Keratinocyte (primary cell): ENCODE measurements around the gene ATF2. TPM values are rescaled to one million over a fixed set of nuclear protein-coding genes. Genes with fewer than 3 reads are reported as not detected.

Source experiments
- DNase-seq: peaks from one replicate; pipeline ENCODE4 v3.0.0-alpha.2; 2011; ENCODE audit warnings: low read depth, missing footprints, low spot score
- FAIRE-seq: peaks from 2 replicates; lab custom pipeline; 2011; peaks lifted over from hg19 to GRCh38; lab: Jason Lieb, UNC
- H2AFZ ChIP-seq: 2 replicates; pipeline ENCODE4 v1.6.0; 2012; ENCODE audit warnings: low read length, control low read depth, inconsistent platforms; ENCODE audit not compliant: control insufficient read depth
- H3K27ac ChIP-seq: 2 replicates; pipeline ENCODE4 v1.5.1; 2011; ENCODE audit warnings: low read length; ENCODE audit not compliant: control insufficient read depth, insufficient read depth
- H3K27me3 ChIP-seq: 3 replicates; pipeline ENCODE4 v1.6.0; 2011; ENCODE audit warnings: low read length; ENCODE audit not compliant: control insufficient read depth, insufficient read depth; ENCODE audit errors: extremely low read depth
- H3K36me3 ChIP-seq, 2 experiments: 2 replicates in 1 of 2; 3 replicates in 1 of 2; pipeline ENCODE4 v1.5.1; 2011; ENCODE audit warnings: low read length in 2 of 2, mild to moderate bottlenecking in 1 of 2; ENCODE audit not compliant: control insufficient read depth in 2 of 2, insufficient read depth in 2 of 2; ENCODE audit errors: extremely low read depth in 1 of 2
- H3K4me1 ChIP-seq: 3 replicates; pipeline ENCODE4 v1.5.1; 2011; ENCODE audit warnings: low read length; ENCODE audit not compliant: control insufficient read depth, insufficient read depth; ENCODE audit errors: extremely low read depth
- H3K4me2 ChIP-seq: 3 replicates; pipeline ENCODE4 v1.6.0; 2011; ENCODE audit warnings: low read depth, low read length; ENCODE audit not compliant: control insufficient read depth, insufficient read depth; ENCODE audit errors: extremely low read depth
- H3K4me3 ChIP-seq, 3 experiments: fragments of 200-600 bp in 1 of 3; sonication (generic) in 1 of 3; 2 replicates in 2 of 3; 3 replicates in 1 of 3; pipeline ENCODE4 v1.5.1; 2011 to 2016; ENCODE audit warnings: low read length in 3 of 3, mild to moderate bottlenecking in 3 of 3, control low read depth in 2 of 3, inconsistent platforms in 1 of 3, low read depth in 1 of 3, mixed read lengths in 1 of 3, mixed run types in 1 of 3, moderate library complexity in 1 of 3; ENCODE audit not compliant: control insufficient read depth in 2 of 3, insufficient read depth in 2 of 3; ENCODE audit errors: extremely low read depth in 1 of 3
- H3K79me2 ChIP-seq: 2 replicates; pipeline ENCODE4 v1.6.0; 2012; ENCODE audit warnings: low read length; ENCODE audit not compliant: control insufficient read depth, insufficient read depth
- H3K9ac ChIP-seq: 3 replicates; pipeline ENCODE4 v1.6.0; 2011; ENCODE audit warnings: low read length; ENCODE audit not compliant: control insufficient read depth, insufficient read depth; ENCODE audit errors: extremely low read depth
- H3K9me1 ChIP-seq: 3 replicates; pipeline ENCODE4 v1.6.0; 2011; ENCODE audit warnings: low read length; ENCODE audit not compliant: control insufficient read depth, insufficient read depth; ENCODE audit errors: extremely low read depth
- H3K9me3 ChIP-seq: 2 replicates; pipeline ENCODE4 v1.5.1; 2012; ENCODE audit warnings: low read depth, low read length; ENCODE audit not compliant: control insufficient read depth
- H4K20me1 ChIP-seq: 3 replicates; pipeline ENCODE4 v1.6.0; 2011; ENCODE audit warnings: low read length; ENCODE audit not compliant: control insufficient read depth, insufficient read depth; ENCODE audit errors: extremely low read depth
- EZH2 ChIP-seq: IDR thresholded peaks from one replicate; pipeline ENCODE4 v1.6.1; 2012; ENCODE audit warnings: inconsistent platforms, mild to moderate bottlenecking, low read length, moderate library complexity
- dilution Hi-C: fragments of 300-500 bp; cut with MboI; formaldehyde crosslinking; loops from one replicate; pipeline ENCODE4 v1.7.0; 2020; ENCODE audit warnings: low sequenced_read_pairs; ENCODE audit not compliant: extremely low pct_ligation_motif_present
- polyA plus RNA-seq, 5 experiments: library from polyadenylated mRNA; depleted of rRNA in 3 of 5; stranded (reverse) in 3 of 5; stranded (forward) in 1 of 5; unstranded in 1 of 5; fragments of >200 nt; gene quantifications; 1 replicate in 1 of 5; 2 replicates in 3 of 5; 3 replicates in 1 of 5; pipeline versions ENCODE4 v1.2.1 to v1.2.3, GENCODE V29; 2011 to 2012; ENCODE audit warnings: missing spikeins in 2 of 5, low read depth in 1 of 5, low replicate concordance in 1 of 5
- small RNA-seq, 3 experiments: library from RNA; depleted of rRNA; stranded (forward); fragments of <200 nt; gene quantifications; one replicate each; pipeline ENCODE3, GENCODE V24; 2012; ENCODE audit warnings: low read depth in 3 of 3, low replicate concordance in 1 of 3; ENCODE audit not compliant: insufficient read length in 3 of 3
- TF ChIP-seq, protein P1 (sequence below), 3 experiments: IDR thresholded peaks in 1 of 3; conservative IDR thresholded peaks in 1 of 3; optimal IDR thresholded peaks in 1 of 3; 2 replicates in 2 of 3; 3 replicates in 1 of 3; pipeline versions ENCODE3 to v1.5.1; 2011; ENCODE audit warnings: low read length in 3 of 3, mild to moderate bottlenecking in 3 of 3, moderate library complexity in 2 of 3, control low read depth in 1 of 3, inconsistent platforms in 1 of 3; ENCODE audit not compliant: insufficient read depth in 2 of 3; ENCODE audit errors: extremely low read depth in 1 of 3

ATF2 gene
- polyA plus RNA-seq, 1 donor (not counting 4 experiments of a cell fraction or from before 2014, with no cell fraction given): 42.7 TPM

DNA sequence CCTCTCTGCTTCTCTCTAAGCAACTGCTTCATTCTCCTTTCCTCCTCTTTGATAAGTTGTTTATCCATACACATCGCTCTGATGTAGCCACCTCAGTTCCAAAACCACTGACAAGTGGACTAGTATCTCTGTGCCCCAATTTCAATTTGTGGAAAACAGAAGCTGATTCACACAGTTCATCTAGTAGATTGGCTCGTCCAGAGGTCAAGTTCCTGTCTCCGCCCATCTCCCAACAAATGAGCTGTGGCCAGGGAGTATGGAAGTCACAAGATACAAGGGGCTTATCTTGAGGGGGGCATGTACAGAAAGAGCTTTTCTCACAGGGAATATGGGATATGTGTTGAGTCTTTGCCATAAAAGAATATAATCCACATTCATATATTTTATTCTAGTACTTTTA, 145.1 kb downstream of the ATF2 start:
- H3K9me1 ChIP-seq: no peaks in the 10 kb centered on the region
- no peaks in the 10 kb centered on the region for H3K4me1 ChIP-seq
- FAIRE-seq (no peak), DNase-seq (no peak)
- no peak overlapping the region for H3K4me3 ChIP-seq
- H3K27ac ChIP-seq: no peak overlapping the region
- H3K9me3 ChIP-seq: no peaks in the 10 kb centered on the region
- H3K79me2 ChIP-seq: no peaks in the 10 kb centered on the region
- H2AFZ ChIP-seq: no peak overlapping the region
- no peaks in the 10 kb centered on the region for H3K27me3 ChIP-seq
- H3K4me2 ChIP-seq: no peak overlapping the region
- H3K36me3 ChIP-seq: no peaks in the 10 kb centered on the region
- H3K9ac ChIP-seq: no peak overlapping the region
- TF ChIP-seq EZH2: no peak
- TF ChIP-seq, protein P1, sequence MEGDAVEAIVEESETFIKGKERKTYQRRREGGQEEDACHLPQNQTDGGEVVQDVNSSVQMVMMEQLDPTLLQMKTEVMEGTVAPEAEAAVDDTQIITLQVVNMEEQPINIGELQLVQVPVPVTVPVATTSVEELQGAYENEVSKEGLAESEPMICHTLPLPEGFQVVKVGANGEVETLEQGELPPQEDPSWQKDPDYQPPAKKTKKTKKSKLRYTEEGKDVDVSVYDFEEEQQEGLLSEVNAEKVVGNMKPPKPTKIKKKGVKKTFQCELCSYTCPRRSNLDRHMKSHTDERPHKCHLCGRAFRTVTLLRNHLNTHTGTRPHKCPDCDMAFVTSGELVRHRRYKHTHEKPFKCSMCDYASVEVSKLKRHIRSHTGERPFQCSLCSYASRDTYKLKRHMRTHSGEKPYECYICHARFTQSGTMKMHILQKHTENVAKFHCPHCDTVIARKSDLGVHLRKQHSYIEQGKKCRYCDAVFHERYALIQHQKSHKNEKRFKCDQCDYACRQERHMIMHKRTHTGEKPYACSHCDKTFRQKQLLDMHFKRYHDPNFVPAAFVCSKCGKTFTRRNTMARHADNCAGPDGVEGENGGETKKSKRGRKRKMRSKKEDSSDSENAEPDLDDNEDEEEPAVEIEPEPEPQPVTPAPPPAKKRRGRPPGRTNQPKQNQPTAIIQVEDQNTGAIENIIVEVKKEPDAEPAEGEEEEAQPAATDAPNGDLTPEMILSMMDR (optimal IDR thresholded peaks at IDR 0.05 in 1 of 3, IDR thresholded peaks at IDR 0.05 in 1 of 3, conservative IDR thresholded peaks at IDR 0.05 in 1 of 3; ENCODE audit: extremely low read depth in 1 of 3, insufficient read depth in 2 of 3, low read length in 3 of 3): no peak
- H4K20me1 ChIP-seq: no peaks in the 10 kb centered on the region
- dilution Hi-C loops: no loop called here

Small RNA genes lying within 50 kb of the gene (small RNA-seq; reads per million reads assigned to genes)
- 0 reads per million in 3 experiments for gene MIR933
- gene RF02271: 0 reads per million in 3 experiments
- gene RNU6-1290P: 0 reads per million in 3 experiments
- gene RNU6-763P: 0 reads per million in 3 experiments

Other genes starting within 250 kb of the ATF2 start
- 1.9 to 2.3 TPM (median 2.2 TPM) in 3 replicates for gene CHN1, start 162.8 kb downstream of the ATF2 start, polyA plus RNA-seq
- 576 to 933 TPM (median 783 TPM) in 3 replicates for gene ATP5MC3, start 13.5 kb upstream of the ATF2 start, polyA plus RNA-seq